NCI-H446 treated with DMSO at 0.1 percent for 48 hours (cell line): ENCODE measurements around the gene IL1B.
"Not testable (repeated sequence)": the region's sequence is repeated elsewhere in the genome, so short reads cannot be mapped to it uniquely, and the experiment has no call there.

Experiments used
- DNase-seq: peaks from one replicate; lab custom pipeline; 2025; lab: John Stamatoyannopoulos, UW

IL1B gene

DNA sequence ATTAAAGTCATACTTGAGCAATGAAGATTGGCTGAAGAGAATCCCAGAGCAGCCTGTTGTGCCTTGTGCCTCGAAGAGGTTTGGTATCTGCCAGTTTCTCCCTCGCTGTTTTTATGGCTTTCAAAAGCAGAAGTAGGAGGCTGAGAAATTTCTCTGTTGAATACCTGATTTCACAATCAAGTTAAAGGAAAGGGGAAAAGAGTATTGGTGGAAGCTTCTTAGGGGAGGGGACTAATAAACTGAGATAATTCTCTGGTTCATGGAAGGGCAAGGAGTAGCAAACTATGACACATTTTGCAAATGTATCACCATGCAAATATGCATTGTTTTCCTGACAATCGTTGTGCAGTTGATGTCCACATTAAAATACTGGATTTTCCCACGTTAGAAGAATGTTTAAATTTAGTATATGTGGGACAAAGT, at the start of gene IL1B:
TSS of gene IL1B (minus strand) at position 85 of the 423 bp plus-strand sequence. CDS start 550 bp downstream, outside the sequence.
- DNase-seq, result no peak

DNA sequence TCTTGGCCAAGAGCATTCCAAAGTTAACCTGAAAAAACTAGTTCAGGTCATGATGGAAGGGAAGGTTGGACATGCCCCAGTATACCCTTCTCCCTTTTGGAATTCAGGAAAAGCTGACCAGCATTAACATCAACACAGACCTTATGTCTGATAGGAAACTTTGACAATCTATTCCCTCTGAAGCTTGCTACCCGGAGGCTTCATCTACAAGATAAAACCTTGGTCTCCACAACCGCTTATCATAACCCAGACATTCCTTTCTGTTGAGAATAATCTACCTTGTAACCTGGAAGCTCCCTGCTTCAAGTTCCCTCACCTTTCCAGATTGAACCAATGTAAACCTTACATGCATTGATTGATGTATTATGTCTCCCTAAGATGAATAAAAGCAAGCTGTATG, 49.7 kb upstream of the IL1B start:
- DNase-seq, result no peak

DNA sequence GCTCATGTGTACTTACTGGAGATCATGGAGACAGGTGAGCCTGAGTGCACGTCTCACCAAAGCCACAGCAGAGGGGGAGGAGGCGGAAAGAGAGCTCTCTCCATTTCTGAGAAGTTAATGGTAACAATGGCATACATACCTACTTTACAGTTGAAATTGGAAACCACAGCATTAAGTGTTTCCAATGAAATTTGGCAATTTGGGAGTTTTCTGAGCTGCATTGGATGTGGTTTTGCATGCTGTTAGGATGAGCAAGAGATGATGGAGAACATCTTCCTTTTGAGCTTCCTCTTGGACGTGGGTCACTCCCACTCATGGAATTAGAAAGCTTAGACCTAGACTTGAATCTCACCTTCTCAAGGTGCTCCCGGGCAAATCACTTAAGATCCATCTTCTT, 48.9 kb upstream of the IL1B start:
- no peak for DNase-seq

DNA sequence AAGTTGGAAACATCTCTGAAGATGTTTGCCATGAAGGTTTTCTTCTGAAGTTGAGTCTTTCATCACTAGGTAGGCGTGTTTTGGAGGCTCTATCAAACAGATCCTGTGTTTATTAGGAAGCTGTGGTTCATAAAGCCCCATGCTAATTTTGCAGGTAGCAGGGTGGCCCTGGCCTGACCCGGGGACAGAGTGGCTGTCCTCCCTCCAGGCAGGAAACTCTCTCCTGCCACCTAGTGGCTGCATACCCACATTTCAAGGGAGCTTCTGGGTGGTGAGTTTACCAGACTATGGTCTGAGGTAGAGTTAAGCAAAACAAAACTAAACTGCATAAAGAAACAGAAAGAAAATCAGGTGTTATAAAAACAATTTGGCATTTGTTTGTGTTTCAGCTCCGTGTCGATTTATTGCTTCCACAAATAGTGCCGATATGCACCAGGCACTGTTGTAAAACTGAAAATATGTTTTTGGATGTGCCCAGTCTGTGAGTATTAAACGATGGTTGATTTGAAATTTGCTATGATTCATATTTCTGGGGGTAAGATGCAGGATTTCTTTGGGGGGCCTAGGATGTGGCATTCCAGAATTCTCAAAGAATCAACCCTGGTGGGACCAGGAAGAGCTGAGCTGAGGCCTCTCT, 48.4 kb upstream of the IL1B start:
- DNase-seq, result no peak

DNA sequence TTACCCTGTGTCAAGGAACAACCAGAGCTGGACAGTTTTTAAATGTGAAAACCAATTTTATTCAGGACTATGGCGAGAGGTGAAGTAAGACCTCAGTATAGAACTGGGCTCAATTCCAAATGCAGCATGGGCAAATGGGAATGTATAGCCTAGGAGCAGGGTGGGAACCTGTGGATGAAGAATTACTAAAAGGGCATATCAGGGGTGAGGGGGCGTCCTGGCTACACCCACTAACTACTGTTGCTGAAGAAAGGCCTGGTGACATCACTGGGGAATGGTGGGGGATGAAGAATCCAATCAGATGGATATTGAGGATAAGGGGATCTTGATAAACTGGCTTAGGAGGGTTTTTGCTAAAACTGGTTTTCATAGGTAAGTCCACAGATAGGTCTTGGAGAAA, 47.1 kb upstream of the IL1B start:
- no peak for DNase-seq

DNA sequence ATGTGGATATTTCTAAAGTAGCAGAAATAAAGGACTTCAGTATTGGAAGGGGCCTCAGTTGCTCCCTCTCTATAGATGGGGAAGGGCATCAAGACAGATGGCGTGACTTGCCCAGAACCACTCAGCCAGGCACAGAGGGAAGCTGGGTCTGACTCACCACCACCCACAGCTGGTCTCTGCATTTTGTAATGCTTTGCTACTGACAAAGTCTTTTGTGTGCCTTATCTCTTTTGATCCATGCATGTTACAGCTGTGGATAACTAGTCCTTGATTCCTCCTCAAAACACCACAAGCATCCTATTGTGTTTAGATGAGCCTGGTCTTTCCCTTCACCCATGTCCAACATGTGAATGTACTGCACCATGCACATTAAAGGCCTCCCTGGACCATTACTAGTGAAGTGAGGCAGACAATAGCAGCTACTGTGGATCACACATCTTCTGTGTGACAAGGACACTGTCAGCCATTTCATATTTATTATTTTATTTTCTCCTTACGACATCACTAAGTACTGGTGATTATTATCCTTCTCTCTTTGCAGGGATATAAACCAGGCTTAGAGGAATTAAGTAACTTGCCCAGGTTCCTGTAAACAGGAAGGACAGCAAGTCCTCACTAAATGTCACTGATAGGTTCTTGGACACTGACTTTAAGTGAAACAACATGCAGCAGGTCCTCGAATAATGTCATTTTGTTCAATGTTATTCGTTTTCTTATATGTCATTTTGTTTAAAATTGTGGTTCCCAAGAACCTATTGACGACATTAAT, 44.8 kb upstream of the IL1B start:
- no peak for DNase-seq

DNA sequence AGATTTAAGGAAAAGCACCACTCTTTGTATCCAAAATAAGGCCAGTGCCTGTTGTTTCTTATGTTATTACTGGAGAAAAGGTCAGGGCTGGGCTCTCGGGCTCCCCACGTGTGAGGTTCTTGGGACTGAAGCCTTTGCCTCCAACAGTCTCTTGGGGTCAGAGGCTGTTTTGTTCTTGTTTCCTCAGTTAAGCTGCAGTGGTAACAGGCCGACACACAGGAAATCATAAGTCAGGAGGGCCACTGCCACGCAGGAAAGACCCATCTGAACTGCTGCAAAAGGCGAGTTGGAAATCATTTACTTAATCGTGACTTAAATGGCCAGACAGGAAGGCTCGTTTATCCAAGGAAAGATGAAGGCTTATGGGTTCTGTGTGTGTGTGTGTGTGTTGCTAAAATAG, 44.1 kb upstream of the IL1B start:
- no peak for DNase-seq

DNA sequence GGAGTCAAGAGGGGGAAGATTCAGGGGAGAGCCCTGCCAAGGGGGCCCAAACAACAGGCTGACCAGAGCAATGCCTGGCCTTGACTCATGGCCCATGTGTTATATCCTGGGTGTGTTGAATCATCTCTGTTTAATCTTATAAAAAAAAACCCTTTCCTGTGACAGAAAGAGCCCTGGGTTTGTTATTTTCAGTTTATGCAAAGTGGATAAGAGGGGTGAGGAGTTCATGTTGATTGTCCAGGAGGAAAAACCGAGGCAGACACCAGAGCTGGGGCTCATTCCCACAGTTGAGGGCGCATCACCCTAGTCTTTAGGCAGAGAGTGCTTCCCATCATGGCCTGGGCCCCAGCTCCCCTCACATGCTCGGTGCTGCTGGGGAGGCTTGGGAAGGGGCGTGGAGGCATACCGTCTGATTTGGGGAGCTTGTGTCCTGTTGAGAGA, 43.5 kb upstream of the IL1B start:
- no peak for DNase-seq

DNA sequence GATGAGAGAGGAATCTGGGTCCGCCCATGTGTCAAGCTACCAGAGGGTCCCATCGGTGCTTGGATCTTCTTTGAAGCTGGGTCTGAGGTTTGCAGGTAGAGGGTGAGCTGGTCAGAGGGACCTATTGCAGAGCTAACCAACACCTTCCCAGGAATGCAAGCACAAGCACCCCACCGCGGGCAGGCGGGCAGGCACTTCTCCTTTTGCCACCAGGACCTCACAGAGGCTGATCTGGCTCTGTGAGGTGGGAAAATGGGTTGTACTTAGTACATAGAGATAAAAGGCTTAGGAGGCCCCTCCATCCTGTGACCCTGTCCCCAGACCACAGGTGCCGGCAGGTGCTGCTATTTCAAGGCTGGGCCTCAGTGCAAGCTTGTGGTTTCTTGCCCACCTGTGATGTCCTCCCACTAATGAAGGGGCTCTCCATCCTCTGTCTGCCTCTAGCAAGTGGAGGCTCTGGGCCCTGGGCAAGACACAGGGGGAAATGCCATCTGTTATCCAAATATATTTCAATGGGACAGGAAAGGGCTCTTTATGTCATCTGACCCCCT, 43.0 kb upstream of the IL1B start:
- no peak for DNase-seq

DNA sequence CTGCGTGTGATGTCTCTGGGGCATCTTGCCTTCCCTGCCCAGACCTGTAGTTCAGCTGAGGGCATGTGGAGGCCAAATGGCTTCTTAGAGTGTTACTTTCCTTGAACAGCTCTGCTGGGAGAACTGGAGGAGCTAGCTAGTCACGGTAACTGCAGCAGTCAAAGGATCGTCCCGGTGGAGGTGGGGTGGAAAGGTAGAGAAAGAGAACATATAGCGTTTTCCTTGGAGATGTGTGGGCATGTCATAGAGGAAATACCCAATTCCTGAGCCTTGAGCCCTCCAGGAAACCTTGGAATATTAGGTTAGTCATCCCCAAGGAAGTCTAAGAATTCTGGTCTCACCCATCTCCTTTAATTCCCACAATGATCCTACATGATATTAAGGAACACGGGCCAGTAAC, 40.8 kb upstream of the IL1B start:
- no peak for DNase-seq

DNA sequence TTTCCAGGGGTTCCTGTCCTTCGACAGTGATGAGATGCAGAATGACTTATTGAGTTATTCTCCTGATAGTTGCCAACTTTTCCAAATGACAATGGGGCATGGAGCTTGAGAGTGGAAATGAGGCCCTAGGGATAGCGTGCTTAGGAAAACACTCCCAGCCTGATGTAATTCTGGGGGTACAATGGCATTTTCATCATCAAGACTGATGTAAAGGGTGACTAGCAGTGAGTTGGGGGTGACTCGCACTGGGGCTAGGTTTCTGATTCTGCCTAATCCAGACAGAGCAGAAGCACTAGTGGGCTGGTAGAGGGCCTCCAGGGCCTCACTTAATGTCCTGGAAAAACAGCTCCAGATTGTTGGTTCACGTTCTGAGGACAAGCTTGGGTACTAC, 40.4 kb upstream of the IL1B start:
- no peak for DNase-seq

DNA sequence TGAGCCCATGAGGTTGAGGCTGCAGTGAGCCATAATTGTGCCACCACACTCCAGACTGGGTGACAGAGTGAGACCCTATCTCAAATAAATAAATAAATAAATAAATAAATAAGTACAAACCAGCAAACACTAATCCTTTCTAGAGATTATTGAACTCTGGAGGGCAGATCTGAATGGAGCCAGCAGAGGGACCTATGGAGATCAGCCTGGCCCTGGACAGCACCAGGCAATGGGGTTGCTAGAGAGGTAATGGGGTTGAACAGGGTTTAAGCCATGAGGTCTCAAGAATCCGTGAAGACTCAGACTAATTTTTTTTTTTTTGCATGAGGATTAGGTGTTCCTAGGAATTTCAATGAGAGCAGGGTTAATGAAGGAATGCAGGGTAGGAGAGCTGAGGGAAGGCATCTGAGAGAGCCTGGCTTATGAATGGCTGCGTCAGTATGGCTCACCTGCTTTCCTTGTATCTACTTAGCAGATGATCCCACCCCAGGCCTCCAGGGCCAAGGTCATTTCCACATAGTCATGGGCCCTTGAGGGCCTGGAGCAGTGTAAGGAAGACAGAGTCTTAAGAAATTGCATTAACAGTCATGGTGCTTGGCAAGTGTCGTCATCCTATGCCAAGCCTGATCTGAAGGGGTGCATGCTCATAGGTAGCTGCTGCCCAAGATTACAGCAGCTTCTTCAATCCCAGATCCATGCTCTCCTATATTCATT, 39.8 kb upstream of the IL1B start:
- DNase-seq, result no peak

DNA sequence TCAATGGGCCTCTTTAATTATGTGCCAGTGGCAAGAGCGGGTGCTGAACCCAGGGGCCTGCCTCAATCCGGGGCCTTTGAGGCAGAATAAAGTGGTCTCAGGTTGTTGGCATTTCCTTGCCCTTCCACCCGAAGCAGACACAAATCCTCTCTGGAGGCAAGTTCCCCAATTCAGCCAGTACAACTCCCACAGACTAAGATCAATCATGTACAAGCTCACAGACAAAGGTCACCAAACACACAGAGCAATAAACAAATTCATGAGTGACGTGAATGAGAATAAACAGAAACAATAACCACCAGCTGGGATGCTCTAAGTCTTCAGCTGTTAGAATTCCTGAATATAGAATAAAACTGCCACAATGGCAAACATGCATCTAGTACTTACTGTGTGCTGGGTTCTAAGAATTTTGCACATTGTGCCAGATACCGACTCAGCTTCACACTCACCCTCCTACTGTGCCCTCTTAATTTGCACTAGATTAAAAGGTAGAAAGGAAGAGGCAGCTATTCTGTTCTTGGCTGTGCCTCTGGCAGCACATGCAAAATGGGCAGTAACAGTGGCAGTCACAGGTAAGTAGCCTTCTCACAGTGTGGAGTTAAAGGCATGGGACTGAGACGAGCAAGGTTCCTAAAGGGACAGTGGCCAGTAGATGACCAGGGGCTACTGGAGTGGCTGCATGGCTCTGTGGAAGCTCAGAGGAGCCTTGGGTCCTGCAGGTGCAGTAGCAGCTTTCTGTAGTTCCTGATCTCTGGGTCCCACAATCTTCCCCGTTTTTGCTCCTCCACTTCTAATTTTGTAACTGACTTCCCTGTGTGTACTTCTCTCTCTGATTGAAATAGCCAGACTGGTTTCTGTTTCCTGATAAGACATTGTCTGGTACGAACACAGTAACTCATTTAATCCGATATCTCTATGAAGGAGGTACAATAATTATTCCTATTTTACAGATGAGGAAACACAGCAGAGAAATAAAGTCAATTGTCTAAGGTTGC, 34.6 kb upstream of the IL1B start:
- DNase-seq, result no peak

DNA sequence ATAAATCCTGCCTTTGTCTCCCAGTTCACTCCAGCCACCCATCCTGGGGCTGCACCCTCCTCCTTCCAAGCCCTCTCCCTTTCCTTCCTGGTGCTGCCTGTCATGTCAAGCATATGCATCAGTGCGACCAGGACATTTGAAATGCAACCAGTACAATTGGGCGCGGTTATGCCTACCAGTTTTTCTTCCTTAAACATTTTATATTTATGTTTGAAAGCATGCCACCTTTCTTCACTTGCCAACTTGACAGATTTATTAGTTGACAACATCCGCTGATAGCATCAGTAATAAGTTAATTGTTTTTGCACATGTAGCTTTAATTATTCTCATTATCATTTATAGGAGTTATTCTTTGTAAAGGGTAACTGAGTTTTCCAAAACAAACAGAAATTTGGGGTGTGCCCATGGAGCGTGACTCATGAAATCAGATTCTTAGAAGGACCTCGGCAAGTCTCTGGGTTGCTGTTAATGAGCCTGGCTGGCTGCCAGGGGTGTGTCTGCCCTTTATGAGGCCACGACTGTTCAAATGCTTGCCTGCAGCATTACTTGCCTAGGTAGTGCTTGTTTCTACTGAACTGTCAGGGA, 32.8 kb upstream of the IL1B start:
- no peak for DNase-seq

DNA sequence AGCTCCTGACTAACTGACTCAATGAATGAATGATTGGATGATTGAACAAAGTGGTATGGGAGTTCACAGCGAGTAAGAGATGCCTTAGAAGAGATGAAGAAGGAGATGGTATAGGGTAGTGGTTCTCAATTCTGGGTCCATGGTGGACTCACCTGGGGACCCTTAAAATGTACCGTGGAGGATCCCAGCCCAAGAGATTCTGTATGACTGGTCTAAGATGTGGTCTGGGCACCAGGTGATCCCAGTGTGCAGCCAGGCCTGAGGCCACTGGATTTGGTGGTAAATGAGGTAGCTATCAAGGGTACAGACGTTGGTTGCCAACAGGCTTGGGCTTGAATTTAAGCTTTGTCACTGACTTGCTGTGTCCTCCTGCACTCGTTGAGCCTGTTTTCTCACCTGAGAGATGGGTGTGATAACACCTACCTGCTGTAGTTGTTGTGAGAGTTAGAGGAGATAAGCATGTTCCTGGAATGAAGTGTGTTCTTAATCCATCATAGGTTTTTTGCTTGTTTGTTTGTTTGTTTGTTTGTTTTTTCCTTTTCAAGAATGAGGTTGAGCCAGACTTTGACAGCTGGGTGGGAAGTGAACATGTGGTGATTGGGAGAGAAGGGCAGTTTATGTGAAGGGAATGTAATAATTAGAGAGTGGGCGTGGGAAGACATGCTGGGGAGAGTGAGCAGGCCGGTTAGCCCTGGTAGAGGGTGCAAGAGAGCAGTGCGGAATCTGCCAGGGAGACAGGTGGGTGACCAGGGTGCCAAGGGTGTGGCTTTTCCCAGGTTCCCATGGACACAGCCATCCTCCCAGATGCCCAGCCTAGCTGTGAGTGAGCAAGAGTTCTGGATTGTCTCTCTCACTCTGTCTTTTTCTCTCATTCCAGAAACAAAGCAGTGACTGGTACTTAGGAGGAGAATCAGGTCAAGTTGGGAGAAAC, 31.4 kb upstream of the IL1B start:
- DNase-seq, result no peak

DNA sequence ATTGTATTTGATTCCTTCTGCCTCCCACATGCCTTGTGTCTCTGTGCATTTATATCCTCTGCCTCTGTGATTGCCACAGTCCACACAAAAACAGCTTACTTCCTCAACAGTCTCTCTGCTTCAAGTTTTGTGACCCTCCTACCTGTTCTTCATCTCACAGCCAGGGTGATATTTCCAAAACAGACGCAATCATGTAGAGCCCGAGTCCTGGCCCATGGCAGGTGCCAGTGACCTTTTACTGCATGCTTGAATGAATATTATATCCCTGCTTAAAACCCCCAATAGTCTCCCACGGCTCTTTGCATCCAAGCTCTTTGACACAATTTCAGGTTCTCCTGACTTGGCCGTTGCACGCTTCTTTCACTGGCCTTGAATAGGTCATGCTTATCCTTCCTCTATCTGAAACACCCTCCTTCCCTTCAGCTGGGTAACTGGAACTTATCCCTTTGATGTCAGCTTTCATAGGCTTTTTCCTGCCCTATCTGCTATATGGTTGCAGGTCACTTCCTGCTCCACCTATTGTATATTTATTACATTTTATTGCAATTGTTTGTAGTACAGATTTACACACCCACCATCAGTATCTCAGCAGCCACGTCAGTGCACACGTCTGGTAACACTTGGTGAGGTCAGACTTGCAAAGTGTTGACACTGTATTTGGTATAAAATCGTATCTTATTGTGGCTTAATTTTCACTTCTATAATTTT, 29.7 kb upstream of the IL1B start:
- no peak for DNase-seq

DNA sequence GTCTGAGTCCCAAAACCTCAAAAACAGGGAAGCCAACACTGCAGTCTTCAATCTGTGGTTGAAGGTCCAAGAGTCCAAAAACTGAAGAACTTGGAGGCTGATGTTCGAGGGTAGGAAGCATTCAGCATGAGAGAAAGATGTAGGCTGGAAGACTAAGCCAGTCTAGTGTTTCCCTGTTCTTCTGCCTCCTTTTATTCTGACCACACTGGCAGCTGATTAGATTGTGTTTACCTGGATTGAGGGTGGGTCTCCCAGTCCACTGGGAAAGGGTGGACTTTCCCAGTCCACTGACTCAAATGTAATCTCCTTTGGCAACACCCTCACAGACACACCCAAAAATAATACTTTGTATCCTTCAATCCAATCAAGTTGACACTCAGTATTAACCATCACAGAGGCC, 27.5 kb upstream of the IL1B start:
- no peak for DNase-seq

DNA sequence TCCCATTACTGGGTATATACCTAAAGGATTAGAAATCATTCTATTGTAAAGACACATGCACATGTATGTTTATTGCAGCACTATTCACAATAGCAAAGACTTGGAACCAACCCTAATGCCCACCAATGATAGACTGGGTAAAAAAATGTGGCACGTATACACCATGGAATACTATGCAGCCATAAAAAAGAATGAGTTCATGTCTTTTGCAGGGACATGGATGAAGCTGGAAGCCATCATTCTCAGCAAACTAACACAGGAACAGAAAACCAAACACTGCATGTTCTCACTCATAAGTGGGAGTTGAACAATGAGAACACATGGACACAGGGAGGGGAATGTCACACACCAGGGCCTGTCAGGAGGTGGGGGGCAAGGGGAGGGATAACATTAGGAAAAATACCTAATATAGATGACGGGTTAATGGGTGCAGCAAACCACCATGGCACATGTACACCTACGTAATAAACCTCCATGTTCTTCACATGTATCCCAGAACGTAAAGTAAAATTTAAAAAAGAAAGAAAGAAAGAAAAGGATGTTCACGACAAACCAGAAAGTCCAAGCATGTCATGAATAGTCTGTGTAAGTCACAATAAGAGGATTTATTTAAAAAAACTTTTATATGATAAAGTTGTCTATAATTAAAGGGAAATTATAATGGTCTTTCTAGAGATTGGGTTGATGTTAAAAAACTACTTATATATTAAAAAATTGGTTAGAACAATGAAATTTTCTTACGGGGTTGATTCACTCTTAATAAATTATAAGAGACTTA, 23.0 kb upstream of the IL1B start:
- not testable (repeated sequence) for DNase-seq

DNA sequence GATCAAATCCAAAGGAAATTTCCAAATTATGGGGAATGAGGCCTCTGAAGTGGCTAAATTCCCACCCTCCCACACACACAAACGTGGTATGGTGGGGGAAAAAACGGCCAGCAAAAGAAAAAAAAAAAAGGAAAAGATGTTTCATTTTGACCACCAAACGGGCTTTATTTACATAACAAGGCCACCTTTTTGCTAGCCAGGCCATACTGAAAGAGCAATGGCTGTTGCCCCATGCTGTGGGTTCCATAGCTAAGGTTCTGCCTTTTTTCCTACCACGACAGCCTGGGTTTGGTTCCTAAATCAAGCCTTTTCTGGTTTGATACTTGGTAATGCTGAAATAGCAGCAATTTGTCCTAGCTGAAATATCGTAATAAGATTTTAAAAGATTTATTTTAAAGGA, 14.0 kb upstream of the IL1B start:
- DNase-seq, result no peak
